ENCODE measurements around the gene SIPA1L2.

DNA sequence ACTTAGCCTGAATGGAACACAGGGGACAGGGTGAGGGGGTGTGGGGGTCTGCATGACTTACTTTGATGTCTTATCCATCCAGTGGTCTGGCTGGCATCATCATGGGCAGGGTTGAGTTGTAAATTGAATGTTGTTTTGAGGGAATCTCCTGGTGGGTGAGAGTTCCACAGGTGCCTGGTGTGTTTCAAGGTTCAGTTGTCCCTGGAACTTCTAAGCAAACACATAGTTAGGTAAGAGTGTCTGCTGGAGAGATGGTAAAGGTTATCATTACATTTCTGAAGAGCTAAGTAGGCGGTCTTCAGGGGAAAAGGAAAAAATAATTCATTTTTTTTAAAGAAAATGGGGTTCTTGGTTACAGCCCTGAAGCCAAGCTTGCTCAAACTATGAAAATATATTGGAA is 46.0 kb upstream of the SIPA1L2 start:
- TF ChIP-seq, protein P1, sequence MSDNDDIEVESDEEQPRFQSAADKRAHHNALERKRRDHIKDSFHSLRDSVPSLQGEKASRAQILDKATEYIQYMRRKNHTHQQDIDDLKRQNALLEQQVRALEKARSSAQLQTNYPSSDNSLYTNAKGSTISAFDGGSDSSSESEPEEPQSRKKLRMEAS (IDR thresholded peaks at IDR 0.05) = no peak
- TF ChIP-seq YY1 (IDR thresholded peaks at IDR 0.05; ENCODE audit: low read depth) = no peak
- TF ChIP-seq CREB1 (IDR thresholded peaks at IDR 0.05; ENCODE audit: low read depth) = no peak
